MM.1S (cell line): ENCODE results near the gene CACNG3.

Experiments used
- DNase-seq: peaks from one replicate; pipeline ENCODE4 v3.0.0-alpha.2; 2015
- H2AFZ ChIP-seq: fragments of 300-600 bp; sonication (generic); 2 replicates; pipeline ENCODE4 v1.6.0; 2016; ENCODE audit warnings: antibody characterized with exemption, low read length
- H3F3A ChIP-seq: fragments of 300-600 bp; sonication (generic); 2 replicates; pipeline ENCODE4 v1.6.1; 2016; ENCODE audit warnings: mild to moderate bottlenecking, antibody characterized with exemption, low read length, moderate library complexity, mixed read lengths; ENCODE audit not compliant: insufficient read depth
- H3K27ac ChIP-seq: fragments of 300-600 bp; sonication (generic); 2 replicates; pipeline ENCODE4 v1.5.1; 2016; ENCODE audit warnings: mild to moderate bottlenecking, low read length
- H3K27me3 ChIP-seq: fragments of 300-600 bp; sonication (generic); replicated peaks from 2 replicates; pipeline ENCODE4 v1.6.0; 2016; ENCODE audit warnings: low read length; ENCODE audit not compliant: insufficient read depth
- H3K36me3 ChIP-seq: fragments of 300-600 bp; sonication (generic); replicated peaks from 2 replicates; pipeline ENCODE4 v1.6.1; 2016; ENCODE audit warnings: mild to moderate bottlenecking, low read length, mixed read lengths; ENCODE audit not compliant: insufficient read depth
- H3K4me1 ChIP-seq: fragments of 300-600 bp; sonication (generic); 2 replicates; pipeline ENCODE4 v1.6.1; 2016; ENCODE audit warnings: low read length, mixed read lengths
- H3K4me2 ChIP-seq: fragments of 300-600 bp; sonication (generic); 2 replicates; pipeline ENCODE4 v1.6.0; 2016; ENCODE audit warnings: low read depth, low read length
- H3K4me3 ChIP-seq: fragments of 300-600 bp; sonication (generic); 2 replicates; pipeline ENCODE4 v1.5.1; 2016; ENCODE audit warnings: low read length, mixed read lengths
- H3K79me2 ChIP-seq: fragments of 300-600 bp; sonication (generic); 2 replicates; pipeline ENCODE4 v1.6.1; 2016; ENCODE audit warnings: mixed run types, low read length, mixed read lengths
- H3K9ac ChIP-seq: fragments of 300-600 bp; sonication (generic); 2 replicates; pipeline ENCODE4 v1.6.1; 2016; ENCODE audit warnings: low read length, mixed read lengths
- H3K9me2 ChIP-seq: fragments of 300-600 bp; sonication (generic); replicated peaks from 2 replicates; pipeline ENCODE4 v1.6.1; 2016; ENCODE audit warnings: mild to moderate bottlenecking, low read length, mixed read lengths; ENCODE audit not compliant: insufficient read depth
- H3K9me3 ChIP-seq: fragments of 300-600 bp; sonication (generic); replicated peaks from 2 replicates; pipeline ENCODE4 v1.6.1; 2016; ENCODE audit warnings: mild to moderate bottlenecking, low read length, mixed read lengths; ENCODE audit not compliant: insufficient read depth
- H4K20me1 ChIP-seq: fragments of 300-600 bp; sonication (generic); 2 replicates; pipeline ENCODE4 v1.6.1; 2016; ENCODE audit warnings: mild to moderate bottlenecking, low read length, moderate library complexity, mixed read lengths; ENCODE audit not compliant: insufficient read depth
- EZH2 ChIP-seq: fragments of 300-600 bp; sonication (generic); optimal IDR thresholded peaks from 2 replicates; pipeline ENCODE3; 2017; ENCODE audit warnings: low read depth, mild to moderate bottlenecking, antibody characterized with exemption, low read length, mixed read lengths
- EZH2phosphoT487 ChIP-seq: fragments of 300-600 bp; sonication (generic); IDR thresholded peaks from 2 replicates; pipeline ENCODE4 v1.6.1; 2018; ENCODE audit warnings: antibody characterized with exemption, low read length
- TF ChIP-seq, protein P1 (sequence below): fragments of 300-600 bp; sonication (generic); IDR thresholded peaks from 2 replicates; pipeline ENCODE4 v1.5.1; 2016; ENCODE audit warnings: antibody characterized with exemption, low read length, mixed read lengths

CACNG3 gene

DNA sequence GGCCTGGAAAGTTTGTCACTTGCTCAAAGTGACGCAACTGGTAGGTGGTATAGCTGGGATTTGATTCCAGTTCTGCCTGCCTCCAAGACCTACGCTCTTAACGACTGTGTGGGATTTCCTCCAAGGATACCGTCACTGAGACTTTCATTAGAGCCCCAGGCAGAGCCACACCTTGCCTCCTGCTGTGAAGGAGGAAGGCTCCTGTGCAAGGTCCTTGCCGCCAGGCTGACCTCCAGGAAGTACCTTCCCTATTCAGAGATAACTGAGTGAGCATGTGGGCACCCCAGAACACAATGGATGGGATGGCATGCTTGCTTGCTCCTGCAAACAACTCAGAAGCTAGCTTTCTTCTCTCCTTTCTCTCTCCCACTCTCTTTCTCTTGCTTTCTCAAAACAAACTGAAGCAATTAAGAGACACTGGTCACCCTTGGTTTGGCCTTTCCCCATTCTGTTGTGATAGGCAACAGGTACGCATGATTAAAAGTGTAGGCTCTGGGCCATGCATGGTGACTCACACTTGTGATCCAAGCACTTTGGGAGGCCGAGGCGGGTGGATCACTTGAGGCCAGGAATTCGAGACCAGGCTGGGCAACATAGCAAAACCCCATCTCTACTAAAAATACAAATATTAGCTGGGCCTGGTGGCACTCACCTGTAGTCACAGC lies 30.7 kb downstream of the CACNG3 start:
- Histone ChIP-seq H3K4me1 (peaks cover 18% of the 10 kb centered on the region), H3K27me3 (no peaks in the 10 kb centered on the region), H3K36me3 (no peaks in the 10 kb centered on the region), H3K4me2 (no peak overlapping the region), H3K9me2 (no peaks in the 10 kb centered on the region), H2AFZ (no peak overlapping the region), H4K20me1 (no peaks in the 10 kb centered on the region), H3K9ac (no peak overlapping the region), H3K79me2 (no peaks in the 10 kb centered on the region), H3F3A (peaks cover 14% of the 10 kb centered on the region), H3K27ac (no peak overlapping the region), H3K9me3 (no peaks in the 10 kb centered on the region), H3K4me3 (no peak overlapping the region)
- DNase-seq = no peak
- TF ChIP-seq EZH2 = no peak
- TF ChIP-seq EZH2phosphoT487 = no peak
- TF ChIP-seq, protein P1, sequence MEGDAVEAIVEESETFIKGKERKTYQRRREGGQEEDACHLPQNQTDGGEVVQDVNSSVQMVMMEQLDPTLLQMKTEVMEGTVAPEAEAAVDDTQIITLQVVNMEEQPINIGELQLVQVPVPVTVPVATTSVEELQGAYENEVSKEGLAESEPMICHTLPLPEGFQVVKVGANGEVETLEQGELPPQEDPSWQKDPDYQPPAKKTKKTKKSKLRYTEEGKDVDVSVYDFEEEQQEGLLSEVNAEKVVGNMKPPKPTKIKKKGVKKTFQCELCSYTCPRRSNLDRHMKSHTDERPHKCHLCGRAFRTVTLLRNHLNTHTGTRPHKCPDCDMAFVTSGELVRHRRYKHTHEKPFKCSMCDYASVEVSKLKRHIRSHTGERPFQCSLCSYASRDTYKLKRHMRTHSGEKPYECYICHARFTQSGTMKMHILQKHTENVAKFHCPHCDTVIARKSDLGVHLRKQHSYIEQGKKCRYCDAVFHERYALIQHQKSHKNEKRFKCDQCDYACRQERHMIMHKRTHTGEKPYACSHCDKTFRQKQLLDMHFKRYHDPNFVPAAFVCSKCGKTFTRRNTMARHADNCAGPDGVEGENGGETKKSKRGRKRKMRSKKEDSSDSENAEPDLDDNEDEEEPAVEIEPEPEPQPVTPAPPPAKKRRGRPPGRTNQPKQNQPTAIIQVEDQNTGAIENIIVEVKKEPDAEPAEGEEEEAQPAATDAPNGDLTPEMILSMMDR = no peak

DNA sequence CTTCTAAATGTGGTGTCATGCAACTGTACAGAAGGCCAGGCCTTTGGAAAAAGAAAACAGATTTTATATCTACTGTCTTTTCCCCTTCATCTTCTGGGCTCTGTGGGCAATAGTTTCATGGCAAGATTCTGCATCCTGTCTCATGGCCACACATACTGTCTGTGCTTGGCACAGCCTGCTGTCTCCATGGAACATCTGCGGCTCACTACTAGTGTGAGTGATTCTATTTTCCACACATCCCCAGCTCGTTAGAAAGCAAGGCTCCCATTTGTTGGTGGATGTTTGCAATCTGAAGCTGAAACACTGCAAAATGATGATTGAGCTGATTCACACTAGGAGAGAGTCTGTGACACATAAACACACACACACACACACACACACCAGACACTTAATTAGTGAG lies 32.4 kb downstream of the CACNG3 start:
- no peaks in the 10 kb centered on the region for H3K27me3 ChIP-seq
- H3F3A ChIP-seq = peaks cover 20% of the 10 kb centered on the region
- H3K4me1 ChIP-seq = peaks cover 28% of the 10 kb centered on the region
- peak overlapping the region; percentile 3; the same call in 1 of the 2 replicates for H3K9ac ChIP-seq
- H3K4me3 ChIP-seq = peak overlapping the region; percentile 35
- no peaks in the 10 kb centered on the region for H3K9me2 ChIP-seq
- no peaks in the 10 kb centered on the region for H4K20me1 ChIP-seq
- no peaks in the 10 kb centered on the region for H3K36me3 ChIP-seq
- peak overlapping the region; percentile 56 for H3K4me2 ChIP-seq
- peak overlapping the region; percentile 54; the same call in 1 of the 2 replicates for H3K27ac ChIP-seq
- peak overlapping the region; percentile 7; the same call in 1 of the 2 replicates for H2AFZ ChIP-seq
- no peaks in the 10 kb centered on the region for H3K79me2 ChIP-seq
- DNase-seq = no peak
- TF ChIP-seq EZH2 = no peak
- TF ChIP-seq, protein P1 = no peak
- TF ChIP-seq EZH2phosphoT487 = no peak
- no peaks in the 10 kb centered on the region for H3K9me3 ChIP-seq

DNA sequence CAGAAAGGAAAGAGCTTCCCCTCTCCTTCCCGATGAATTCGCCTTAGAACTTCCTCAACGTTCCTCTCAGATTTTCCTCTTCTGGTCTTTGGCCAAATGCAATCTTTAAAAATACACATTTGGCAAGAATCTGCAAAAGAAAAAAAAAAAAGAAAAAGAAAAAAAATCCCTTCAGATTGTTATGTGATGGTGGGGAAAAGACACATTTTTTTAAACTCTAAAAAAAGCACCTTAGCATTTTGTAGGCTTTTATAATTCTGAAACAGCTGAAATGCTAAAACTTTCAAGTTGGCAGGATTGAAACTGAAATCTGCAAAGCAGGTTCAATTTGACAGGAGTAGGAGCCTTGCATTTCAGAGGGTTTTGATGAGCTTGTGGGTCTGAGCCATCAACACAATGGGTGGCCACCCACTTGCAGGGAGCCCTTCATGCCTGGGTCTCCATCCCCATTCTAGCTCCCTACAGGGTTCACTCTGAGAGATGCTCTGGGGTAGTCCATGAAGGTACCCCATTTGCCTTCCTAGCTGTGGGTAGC lies 33.1 kb downstream of the CACNG3 start:
- DNase-seq = peak; percentile 71
- H3K9me3 ChIP-seq = no peaks in the 10 kb centered on the region

More for the DNA sequence above, 33.1 kb downstream of the CACNG3 start:
- Histone ChIP-seq H3K79me2 (no peaks in the 10 kb centered on the region), H3K27ac (peak overlapping the region; percentile 54; the same call in 1 of the 2 replicates), H3K4me1 (peaks cover 36% of the 10 kb centered on the region), H3K9ac (peak overlapping the region; percentile 17; the same call in 1 of the 2 replicates), H3K4me3 (peak overlapping the region; percentile 35), H3F3A (peaks cover 27% of the 10 kb centered on the region), H2AFZ (peak overlapping the region; percentile 7), H3K9me2 (no peaks in the 10 kb centered on the region), H3K27me3 (no peaks in the 10 kb centered on the region), H3K4me2 (peak overlapping the region; percentile 56), H4K20me1 (no peaks in the 10 kb centered on the region), H3K36me3 (no peaks in the 10 kb centered on the region)
- TF ChIP-seq, protein P1 = no peak
- TF ChIP-seq EZH2phosphoT487 (no peak), EZH2 (no peak)
